Endometrium (tissue), 2 donors: Measurements from ENCODE around the gene MFAP5.
A peak's percentile ranks its signal among the peaks of the same experiment; 100 is the strongest.
"Not testable (repeated sequence)": the region's sequence is repeated elsewhere in the genome, so short reads cannot be mapped to it uniquely, and the experiment has no call there.

Experiments
- FAIRE-seq: peaks from 2 replicates; lab custom pipeline; 2012; peaks lifted over from hg19 to GRCh38; lab: Jason Lieb, UNC
- donor health status: control.
- donor health status: control.

MFAP5 gene

GRCh38 chr12:8675591-8676036 is 13.0 kb upstream of the MFAP5 start:
- FAIRE-seq = peak; percentile 29

- no peak for FAIRE-seq
These were observed 9.8 kb upstream of the MFAP5 start for GRCh38 chr12:8672381-8672780.

GRCh38 chr12:8668441-8668840 is 5.8 kb upstream of the MFAP5 start:
- FAIRE-seq = no peak

GRCh38 chr12:8667270-8667669 is 4.6 kb upstream of the MFAP5 start:
- no peak for FAIRE-seq

- FAIRE-seq = no peak
These were observed 3.1 kb upstream of the MFAP5 start for GRCh38 chr12:8665759-8666158.

GRCh38 chr12:8664228-8664913 is 1.7 kb upstream of the MFAP5 start:
- no peak for FAIRE-seq

- no peak for FAIRE-seq
These were observed 875 bp downstream of the MFAP5 start for GRCh38 chr12:8661751-8662150.

GRCh38 chr12:8661016-8661415 is 1.6 kb downstream of the MFAP5 start:
- no peak for FAIRE-seq

- FAIRE-seq = no peak
These were observed 4.3 kb downstream of the MFAP5 start for GRCh38 chr12:8658346-8658745.

GRCh38 chr12:8655421-8655820 is 7.2 kb downstream of the MFAP5 start:
- FAIRE-seq = no peak

- no peak for FAIRE-seq
These were observed 13.9 kb downstream of the MFAP5 start for GRCh38 chr12:8648576-8649205.

GRCh38 chr12:8647968-8648367 is 14.7 kb downstream of the MFAP5 start:
- no peak for FAIRE-seq

- no peak for FAIRE-seq
These were observed 18.0 kb downstream of the MFAP5 start for GRCh38 chr12:8644345-8645248.

- FAIRE-seq = no peak
These were observed 19.9 kb downstream of the MFAP5 start for GRCh38 chr12:8642775-8643174.

- no peak for FAIRE-seq
These were observed 22.7 kb downstream of the MFAP5 start for GRCh38 chr12:8639936-8640335.

GRCh38 chr12:8638951-8639350 is 23.7 kb downstream of the MFAP5 start:
- FAIRE-seq = no peak

- no peak for FAIRE-seq
These were observed 25.0 kb downstream of the MFAP5 start for GRCh38 chr12:8637666-8638065.

GRCh38 chr12:8637244-8637643 is 25.4 kb downstream of the MFAP5 start:
- no peak for FAIRE-seq

GRCh38 chr12:8636581-8636980 is 26.0 kb downstream of the MFAP5 start:
- no peak for FAIRE-seq

GRCh38 chr12:8636007-8636346 is 26.6 kb downstream of the MFAP5 start:
- not testable (repeated sequence) for FAIRE-seq

GRCh38 chr12:8635342-8636006 is 27.2 kb downstream of the MFAP5 start:
- FAIRE-seq = not testable (repeated sequence)

GRCh38 chr12:8630131-8630530 is 32.5 kb downstream of the MFAP5 start:
- no peak for FAIRE-seq
